NCI-H1105 (cell line): Measurements from ENCODE around the gene HPGD.
A peak's percentile ranks its signal among the peaks of the same experiment; 100 is the strongest.
"Not testable (repeated sequence)": the region's sequence is repeated elsewhere in the genome, so short reads cannot be mapped to it uniquely, and the experiment has no call there.

Experiments used
- DNase-seq: peaks from one replicate; lab custom pipeline; 2025; lab: John Stamatoyannopoulos, UW

Gene HPGD

GRCh38 chr4:174524242-174524641 is 2.0 kb upstream of the HPGD start:
- no peak for DNase-seq

- DNase-seq, result no peak
These were observed 871 bp upstream of the HPGD start for GRCh38 chr4:174523025-174523693.

- DNase-seq, result no peak
These were observed 497 bp downstream of the HPGD start for GRCh38 chr4:174521800-174522182.

GRCh38 chr4:174520660-174521059 is 1.6 kb downstream of the HPGD start:
- DNase-seq, result no peak

- DNase-seq, result no peak
These were observed 4.5 kb downstream of the HPGD start for GRCh38 chr4:174517502-174518445.

GRCh38 chr4:174516794-174517193 is 5.5 kb downstream of the HPGD start:
- DNase-seq, result no peak

- DNase-seq, result no peak
These were observed 5.9 kb downstream of the HPGD start for GRCh38 chr4:174516345-174516744.

- no peak for DNase-seq
These were observed 9.5 kb downstream of the HPGD start for GRCh38 chr4:174512745-174513144.

- no peak for DNase-seq
These were observed 16.4 kb downstream of the HPGD start for GRCh38 chr4:174505892-174506291.

- DNase-seq, result no peak
These were observed 17.3 kb downstream of the HPGD start for GRCh38 chr4:174505007-174505406.

GRCh38 chr4:174503079-174503715 is 19.1 kb downstream of the HPGD start:
- no peak for DNase-seq

GRCh38 chr4:174496631-174497432 is 25.5 kb downstream of the HPGD start:
- DNase-seq, result peak; percentile 22

- no peak for DNase-seq
These were observed 26.7 kb downstream of the HPGD start for GRCh38 chr4:174495626-174496025.

- no peak for DNase-seq
These were observed 27.6 kb downstream of the HPGD start for GRCh38 chr4:174494726-174495125.

GRCh38 chr4:174494146-174494545 is 28.1 kb downstream of the HPGD start:
- no peak for DNase-seq

GRCh38 chr4:174490451-174490961 is 31.8 kb downstream of the HPGD start:
- no peak for DNase-seq

- DNase-seq, result not testable (repeated sequence)
These were observed 33.9 kb downstream of the HPGD start for GRCh38 chr4:174488368-174488767.

GRCh38 chr4:174485025-174485424 is 37.3 kb downstream of the HPGD start:
- no peak for DNase-seq

- no peak for DNase-seq
These were observed 38.5 kb downstream of the HPGD start for GRCh38 chr4:174483792-174484191.

- no peak for DNase-seq
These were observed 43.1 kb downstream of the HPGD start for GRCh38 chr4:174479140-174479539.

GRCh38 chr4:174475528-174475927 is 46.8 kb downstream of the HPGD start:
- DNase-seq, result no peak
